Stimulated activated effector memory CD8-positive, alpha-beta T cell treated with anti-CD3 and anti-CD28 coated beads, Interleukin-12 subunit alpha, Interleukin-12 subunit beta, amount 100 ng/mL, for 72 hours (primary cell): Measurements from ENCODE around the gene JAK1.

Experiments
- ATAC-seq: fragments of 150-1000 bp; cut with Tn5 transposase; 2 replicates; pipeline ENCODE4 v1.10.0; 2021
- DNase-seq, 2 donors: peaks; one replicate each; pipeline ENCODE4 v3.0.0; 2021 to 2022; ENCODE audit warnings: low spot score in 2 of 2
- H3K27ac Mint-ChIP-seq: one replicate; pipeline ENCODE4 v1.8.0; 2022; ENCODE audit warnings: mild to moderate bottlenecking, mixed read lengths
- H3K36me3 Mint-ChIP-seq: one replicate; pipeline ENCODE4 v1.8.0; 2022; ENCODE audit warnings: mild to moderate bottlenecking, mixed read lengths
- H3K4me1 Mint-ChIP-seq: one replicate; pipeline ENCODE4 v1.8.0; 2022; ENCODE audit warnings: mixed read lengths
- H3K4me3 Mint-ChIP-seq: one replicate; pipeline ENCODE4 v1.8.0; 2022; ENCODE audit warnings: mild to moderate bottlenecking, mixed read lengths
- H3K9me3 Mint-ChIP-seq: one replicate; pipeline ENCODE4 v1.8.0; 2022; ENCODE audit warnings: mixed read lengths

The JAK1 gene

GRCh38 chr1:64884261-64885040, 81.9 kb downstream of the JAK1 start:
- Mint-ChIP-seq H3K36me3 (peaks cover 53% of the 10 kb centered on the region), H3K4me1 (peaks cover 77% of the 10 kb centered on the region), H3K27ac (no peak overlapping the region), H3K4me3 (no peak overlapping the region), H3K9me3 (no peaks in the 10 kb centered on the region)
- DNase-seq (no peak), ATAC-seq (peak; percentile 86)

- Mint-ChIP-seq H3K27ac (no peak overlapping the region), H3K4me1 (peaks cover 78% of the 10 kb centered on the region), H3K9me3 (no peaks in the 10 kb centered on the region), H3K36me3 (peaks cover 68% of the 10 kb centered on the region), H3K4me3 (no peak overlapping the region)
- DNase-seq (no peak), ATAC-seq (no peak)
These were observed 83.6 kb downstream of the JAK1 start for GRCh38 chr1:64882574-64883255.

GRCh38 chr1:64881281-64881680, 85.1 kb downstream of the JAK1 start:
- H3K36me3 Mint-ChIP-seq: peaks cover 82% of the 10 kb centered on the region

GRCh38 chr1:64880449-64880848, 85.9 kb downstream of the JAK1 start:
- Mint-ChIP-seq H3K4me1 (peaks cover 81% of the 10 kb centered on the region), H3K4me3 (no peak overlapping the region), H3K36me3 (peaks cover 83% of the 10 kb centered on the region), H3K27ac (no peak overlapping the region), H3K9me3 (no peaks in the 10 kb centered on the region)
- ATAC-seq (no peak), DNase-seq (no peak)

More at GRCh38 chr1:64881281-64881680, 85.1 kb downstream of the JAK1 start:
- peaks cover 78% of the 10 kb centered on the region for H3K4me1 Mint-ChIP-seq
- DNase-seq (no peak), ATAC-seq (peak; percentile 86)
- H3K9me3 Mint-ChIP-seq: no peaks in the 10 kb centered on the region
- no peak overlapping the region for H3K4me3 Mint-ChIP-seq
- peak overlapping the region; percentile 75 for H3K27ac Mint-ChIP-seq

- Mint-ChIP-seq H3K36me3 (peaks cover 83% of the 10 kb centered on the region), H3K4me1 (peaks cover 78% of the 10 kb centered on the region), H3K27ac (peak overlapping the region; percentile 52), H3K9me3 (no peaks in the 10 kb centered on the region), H3K4me3 (no peak overlapping the region)
- ATAC-seq (no peak), DNase-seq (no peak)
These were observed 87.3 kb downstream of the JAK1 start for GRCh38 chr1:64878931-64879611.

GRCh38 chr1:64878090-64878489, 88.3 kb downstream of the JAK1 start:
- DNase-seq (no peak), ATAC-seq (no peak)
- no peak overlapping the region for H3K27ac Mint-ChIP-seq
- H3K9me3 Mint-ChIP-seq: no peaks in the 10 kb centered on the region
- peaks cover 76% of the 10 kb centered on the region for H3K4me1 Mint-ChIP-seq
- peaks cover 88% of the 10 kb centered on the region for H3K36me3 Mint-ChIP-seq
- no peak overlapping the region for H3K4me3 Mint-ChIP-seq

- Mint-ChIP-seq H3K4me1 (peaks cover 71% of the 10 kb centered on the region), H3K27ac (peak overlapping the region; percentile 63), H3K4me3 (no peak overlapping the region), H3K9me3 (no peaks in the 10 kb centered on the region), H3K36me3 (peaks cover 88% of the 10 kb centered on the region)
- ATAC-seq: no peak
- DNase-seq: no peak
These were observed 88.8 kb downstream of the JAK1 start for GRCh38 chr1:64877598-64877997.

- Mint-ChIP-seq H3K9me3 (no peaks in the 10 kb centered on the region), H3K36me3 (peaks cover 88% of the 10 kb centered on the region), H3K27ac (peak overlapping the region; percentile 63), H3K4me1 (peaks cover 69% of the 10 kb centered on the region), H3K4me3 (no peak overlapping the region)
- ATAC-seq (peak; percentile 31), DNase-seq (no peak)
These were observed 89.2 kb downstream of the JAK1 start for GRCh38 chr1:64877151-64877550.

- Mint-ChIP-seq H3K4me1 (peaks cover 64% of the 10 kb centered on the region), H3K4me3 (no peak overlapping the region), H3K36me3 (peaks cover 91% of the 10 kb centered on the region), H3K9me3 (no peaks in the 10 kb centered on the region), H3K27ac (peak overlapping the region; percentile 78)
- ATAC-seq (no peak), DNase-seq (no peak)
These were observed 90.7 kb downstream of the JAK1 start for GRCh38 chr1:64875606-64876005.

GRCh38 chr1:64875101-64875500, 91.2 kb downstream of the JAK1 start:
- no peak for ATAC-seq
- Mint-ChIP-seq H3K4me1 (peaks cover 64% of the 10 kb centered on the region), H3K4me3 (no peak overlapping the region), H3K27ac (peak overlapping the region; percentile 78), H3K36me3 (peaks cover 91% of the 10 kb centered on the region), H3K9me3 (no peaks in the 10 kb centered on the region)
- no peak for DNase-seq

GRCh38 chr1:64874666-64875065, 91.7 kb downstream of the JAK1 start:
- DNase-seq (no peak), ATAC-seq (no peak)
- no peak overlapping the region for H3K4me3 Mint-ChIP-seq
- H3K9me3 Mint-ChIP-seq: no peaks in the 10 kb centered on the region
- peaks cover 95% of the 10 kb centered on the region for H3K36me3 Mint-ChIP-seq
- peak overlapping the region; percentile 78 for H3K27ac Mint-ChIP-seq
- peaks cover 64% of the 10 kb centered on the region for H3K4me1 Mint-ChIP-seq

GRCh38 chr1:64873576-64873975, 92.8 kb downstream of the JAK1 start:
- Mint-ChIP-seq H3K9me3 (no peaks in the 10 kb centered on the region), H3K27ac (no peak overlapping the region), H3K4me1 (peaks cover 58% of the 10 kb centered on the region), H3K36me3 (peaks cover 100% of the 10 kb centered on the region), H3K4me3 (no peak overlapping the region)
- DNase-seq (no peak), ATAC-seq (no peak)

GRCh38 chr1:64872067-64872466, 94.3 kb downstream of the JAK1 start:
- no peaks in the 10 kb centered on the region for H3K9me3 Mint-ChIP-seq
- no peak for ATAC-seq
- no peak overlapping the region for H3K4me3 Mint-ChIP-seq
- H3K27ac Mint-ChIP-seq: peak overlapping the region; percentile 10
- peaks cover 44% of the 10 kb centered on the region for H3K4me1 Mint-ChIP-seq
- no peak for DNase-seq
- H3K36me3 Mint-ChIP-seq: peaks cover 100% of the 10 kb centered on the region

GRCh38 chr1:64871256-64871655, 95.1 kb downstream of the JAK1 start:
- ATAC-seq (no peak), DNase-seq (no peak)
- H3K36me3 Mint-ChIP-seq: peaks cover 100% of the 10 kb centered on the region
- H3K27ac Mint-ChIP-seq: peak overlapping the region; percentile 44
- H3K4me1 Mint-ChIP-seq: peaks cover 36% of the 10 kb centered on the region
- no peaks in the 10 kb centered on the region for H3K9me3 Mint-ChIP-seq
- H3K4me3 Mint-ChIP-seq: no peak overlapping the region

- H3K4me3 Mint-ChIP-seq: no peak overlapping the region
- H3K36me3 Mint-ChIP-seq: peaks cover 92% of the 10 kb centered on the region
- DNase-seq (no peak), ATAC-seq (no peak)
- H3K4me1 Mint-ChIP-seq: peaks cover 32% of the 10 kb centered on the region
- no peaks in the 10 kb centered on the region for H3K9me3 Mint-ChIP-seq
- H3K27ac Mint-ChIP-seq: peak overlapping the region; percentile 14
These were observed 99.1 kb downstream of the JAK1 start for GRCh38 chr1:64867266-64867665.
